GM21825 (cell line): ENCODE results near the gene CDC27.
"Not testable (repeated sequence)": the region's sequence is repeated elsewhere in the genome, so short reads cannot be mapped to it uniquely, and the experiment has no call there.

ENCODE experiments used
- ATAC-seq: cut with Tn5 transposase; IDR thresholded peaks from one replicate; pipeline ENCODE4 v1.9.1; 2021; ENCODE audit warnings: mild to moderate bottlenecking, moderate library complexity; ENCODE audit not compliant: unreplicated experiment

The CDC27 gene

DNA sequence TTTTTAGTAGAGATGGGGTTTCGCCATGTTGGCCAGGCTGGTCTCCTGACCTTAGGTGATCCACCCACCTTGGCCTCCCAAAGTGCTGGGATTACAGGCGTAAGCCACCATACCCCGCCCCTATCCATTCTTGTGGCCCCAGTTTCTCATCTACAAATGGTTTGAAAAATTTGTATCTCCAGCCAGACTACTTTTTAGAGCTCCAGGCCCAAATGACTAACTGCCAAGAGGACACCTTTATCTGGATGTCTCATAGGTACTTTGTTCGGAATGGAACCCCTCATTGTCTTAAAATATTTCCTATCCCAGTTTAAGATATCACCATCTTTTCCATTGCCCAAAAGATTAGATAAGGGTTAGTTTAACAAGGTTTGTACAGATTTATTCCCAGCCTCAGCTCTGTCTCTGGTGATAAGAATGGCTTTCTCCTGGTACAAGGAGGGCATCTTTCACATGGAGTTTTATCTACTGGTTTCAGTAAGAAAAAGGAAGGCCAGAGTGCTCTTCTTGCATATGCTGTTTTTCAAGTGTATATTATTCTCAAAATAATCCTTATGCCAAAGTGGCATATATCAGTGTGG, 4.9 kb upstream of the CDC27 start:
- ATAC-seq: no peak

DNA sequence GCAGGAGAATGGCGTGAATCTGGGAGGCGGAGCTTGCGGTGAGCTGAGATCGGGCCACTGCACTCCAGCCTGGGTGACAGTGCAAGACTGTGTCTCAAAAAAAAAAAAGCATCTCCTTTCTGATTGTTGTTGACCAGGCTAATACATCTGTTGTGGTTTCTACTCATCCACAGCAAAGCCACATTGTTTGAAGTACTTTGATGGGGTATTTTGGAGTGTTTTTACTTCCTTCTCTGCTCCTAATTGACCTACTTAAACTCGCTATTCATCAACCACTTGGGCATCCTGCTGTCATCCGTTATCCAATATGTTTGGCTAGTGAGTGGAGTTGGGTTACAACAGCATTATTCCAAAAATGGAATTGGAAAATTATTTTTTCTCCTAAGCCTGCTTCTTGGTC, 3.5 kb upstream of the CDC27 start:
- no peak for ATAC-seq

DNA sequence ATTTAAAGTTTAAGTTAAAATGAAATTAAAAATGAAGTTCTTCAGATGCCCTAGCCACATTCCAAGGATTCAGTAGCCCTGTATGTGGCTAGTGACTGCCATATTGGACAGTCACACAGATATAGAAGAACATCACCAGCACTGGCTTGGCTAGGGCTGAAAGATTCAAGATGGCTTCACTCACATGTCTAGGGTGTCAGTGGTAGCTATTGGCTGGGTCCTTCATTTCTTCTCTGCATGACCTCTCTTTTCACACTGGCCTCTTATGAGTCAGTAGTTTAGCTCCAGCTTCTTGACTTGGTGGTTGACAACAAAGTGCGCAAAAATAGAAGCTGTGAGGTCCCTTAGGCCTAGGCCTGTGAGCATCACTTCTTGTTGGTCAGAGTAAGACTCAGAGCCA, 1.7 kb upstream of the CDC27 start:
- no peak for ATAC-seq

DNA sequence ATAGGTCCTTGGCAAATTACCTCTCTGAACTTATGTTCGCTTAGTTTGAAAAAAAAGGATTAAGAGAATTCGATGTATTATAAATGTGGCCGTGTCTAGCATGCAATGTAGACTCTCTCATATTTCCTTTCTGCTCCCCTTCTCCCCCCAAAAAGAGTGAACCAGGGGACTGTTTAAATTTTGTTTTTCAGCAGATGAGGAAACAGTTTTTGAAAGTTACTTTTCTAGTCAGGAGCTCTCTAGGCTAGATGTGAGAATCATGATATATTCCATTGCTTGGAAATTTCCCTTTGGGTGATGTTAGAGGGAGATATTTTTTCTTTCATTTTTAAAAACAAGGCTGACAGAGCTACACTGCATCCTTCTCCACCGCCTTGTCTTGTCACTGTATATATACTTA, 1.1 kb upstream of the CDC27 start:
- no peak for ATAC-seq

DNA sequence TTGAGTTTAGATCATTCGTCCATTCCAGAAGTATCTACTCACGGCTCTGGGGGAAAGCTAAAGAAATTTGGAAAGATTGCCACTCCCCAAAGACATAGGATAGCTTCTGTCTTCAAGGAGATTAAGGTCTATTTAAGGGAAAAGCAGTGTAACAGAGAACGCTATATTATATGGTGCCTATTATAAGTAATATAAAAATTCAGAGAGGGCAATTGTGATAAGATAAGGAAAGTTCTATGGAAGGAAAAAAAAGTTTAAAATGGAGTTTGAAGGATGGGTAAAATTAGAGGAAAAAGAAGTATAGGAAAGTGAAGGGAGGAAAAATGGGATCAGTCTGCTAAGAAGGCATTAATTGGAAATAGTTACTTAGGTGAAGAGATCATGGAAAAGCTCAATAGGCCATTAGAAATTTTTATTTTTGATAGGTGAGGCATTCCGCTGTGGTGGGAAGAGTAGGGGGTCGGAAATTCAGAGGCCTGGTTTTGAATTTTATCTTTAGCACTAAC, 690 bp upstream of the CDC27 start:
- ATAC-seq: no peak

DNA sequence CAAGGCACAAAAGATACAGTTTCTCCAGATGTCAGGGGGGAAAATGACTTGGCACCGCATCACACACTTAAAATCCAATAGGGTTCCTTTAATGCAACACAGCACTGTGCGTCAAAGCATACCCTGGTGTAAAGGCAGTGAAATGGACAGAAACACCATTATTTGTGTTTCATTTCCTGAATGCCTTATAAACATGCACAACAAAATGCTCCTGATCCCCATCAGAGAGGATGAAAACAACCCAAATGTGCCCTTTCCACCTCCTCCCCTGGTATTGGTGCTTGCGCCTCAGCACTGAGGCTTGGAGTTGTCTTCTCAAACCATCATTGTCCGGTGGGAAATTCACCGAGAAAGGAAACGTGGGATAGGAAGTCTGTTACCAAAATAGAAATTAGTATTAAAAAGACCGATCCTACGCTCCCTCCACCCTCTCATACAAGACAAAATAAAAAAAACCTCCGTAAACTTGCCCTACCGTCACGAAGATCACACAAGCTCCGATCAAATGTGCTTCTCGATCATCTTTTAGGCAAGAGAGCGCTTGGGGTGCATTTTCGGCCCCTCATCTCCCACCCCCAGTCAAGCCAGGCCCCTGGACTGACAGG, 722 bp downstream of the CDC27 start:
- no peak for ATAC-seq

DNA sequence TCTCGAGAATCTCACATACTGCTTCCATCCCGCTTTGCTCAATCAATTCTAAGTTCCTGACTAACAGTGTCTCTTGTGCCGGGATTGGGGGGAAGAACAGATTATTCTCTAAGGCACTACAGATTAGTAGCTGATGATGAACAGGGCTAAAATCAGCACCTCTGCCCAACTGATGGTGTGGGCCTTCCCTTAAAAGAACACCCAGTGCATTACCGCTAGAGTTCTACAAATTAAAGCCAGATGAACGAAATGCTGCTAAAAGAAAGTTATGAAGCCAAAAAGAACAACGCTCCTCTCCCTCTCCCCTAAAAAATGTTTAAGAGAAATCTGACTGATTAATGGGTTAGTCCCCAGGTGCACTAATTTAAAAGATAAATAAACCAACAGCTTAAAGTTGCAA, 4.4 kb downstream of the CDC27 start:
- ATAC-seq: no peak

DNA sequence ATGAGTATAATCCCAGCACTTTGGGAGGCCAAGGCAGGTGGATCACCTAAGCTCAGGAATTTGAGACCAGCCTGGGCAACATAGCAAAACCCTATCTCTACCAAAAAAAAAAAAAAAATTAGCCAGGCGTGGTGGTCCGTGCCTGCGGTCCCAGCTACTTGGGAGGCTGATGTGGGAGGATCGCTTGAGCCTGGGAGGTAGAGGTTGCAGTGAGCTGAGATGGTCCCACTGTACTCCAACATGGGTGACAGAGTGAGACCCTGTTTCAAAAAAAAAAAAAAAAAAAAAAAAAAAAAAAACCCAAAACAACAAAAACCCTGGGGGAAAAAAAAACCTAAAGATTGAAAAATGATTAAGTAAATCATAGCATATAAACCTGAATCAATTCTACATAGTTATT, 8.1 kb downstream of the CDC27 start:
- not testable (repeated sequence) for ATAC-seq

DNA sequence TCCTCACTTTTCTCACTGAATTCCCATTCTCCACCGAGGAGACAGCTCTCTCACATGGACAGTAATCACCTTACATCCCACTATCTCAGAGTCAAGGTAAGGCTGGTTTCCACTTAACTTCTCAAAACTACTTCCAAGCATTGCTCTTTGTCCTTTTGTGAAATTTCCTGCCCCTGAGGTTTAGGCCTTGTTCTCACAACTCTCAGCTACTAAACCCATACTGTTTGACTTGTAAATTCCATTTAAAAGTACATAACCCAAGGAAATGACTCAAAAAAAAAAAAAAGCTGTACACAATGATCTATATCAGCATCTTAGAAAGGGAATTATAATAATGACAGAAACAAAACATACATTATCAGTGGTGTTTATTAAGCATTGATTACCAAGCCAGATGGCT, 8.8 kb downstream of the CDC27 start:
- ATAC-seq: no peak

DNA sequence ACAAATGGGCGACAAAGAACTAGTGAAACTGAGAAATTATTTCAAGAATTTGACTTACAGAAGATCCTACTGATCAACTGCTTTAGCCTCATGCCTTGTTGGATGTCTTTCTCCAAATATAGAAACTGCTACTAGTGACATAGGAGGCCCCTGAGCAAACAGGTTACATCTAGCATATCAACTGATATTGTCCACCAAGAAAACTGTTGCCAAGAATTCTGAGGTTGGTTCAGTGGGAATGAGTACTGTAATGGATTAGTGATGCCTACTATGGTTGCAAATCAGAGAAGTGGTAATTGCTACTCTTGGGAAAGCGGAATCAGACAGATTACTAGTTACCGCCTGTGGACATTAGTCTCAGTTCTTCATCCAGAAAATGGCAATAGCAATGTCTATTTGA, 10.0 kb downstream of the CDC27 start:
- no peak for ATAC-seq

DNA sequence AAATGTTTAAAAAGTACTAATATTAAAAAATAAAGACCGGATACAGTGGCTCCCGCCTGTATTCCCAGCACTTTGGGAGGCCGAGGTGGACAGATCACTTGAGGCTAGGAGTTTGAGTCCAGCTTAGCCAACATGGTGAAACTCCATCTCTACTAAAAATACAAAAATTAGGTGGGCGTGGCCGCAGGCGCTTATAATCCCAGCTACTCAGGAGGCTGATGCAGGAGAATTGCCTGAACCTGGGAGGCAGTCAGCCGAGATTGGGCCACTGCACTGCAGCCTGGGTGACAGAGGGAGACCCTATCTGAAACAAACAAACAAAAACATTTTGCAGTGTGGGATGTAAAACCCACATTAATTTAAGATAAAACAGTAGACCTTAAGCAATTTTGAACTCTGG, 11.8 kb downstream of the CDC27 start:
- no peak for ATAC-seq

DNA sequence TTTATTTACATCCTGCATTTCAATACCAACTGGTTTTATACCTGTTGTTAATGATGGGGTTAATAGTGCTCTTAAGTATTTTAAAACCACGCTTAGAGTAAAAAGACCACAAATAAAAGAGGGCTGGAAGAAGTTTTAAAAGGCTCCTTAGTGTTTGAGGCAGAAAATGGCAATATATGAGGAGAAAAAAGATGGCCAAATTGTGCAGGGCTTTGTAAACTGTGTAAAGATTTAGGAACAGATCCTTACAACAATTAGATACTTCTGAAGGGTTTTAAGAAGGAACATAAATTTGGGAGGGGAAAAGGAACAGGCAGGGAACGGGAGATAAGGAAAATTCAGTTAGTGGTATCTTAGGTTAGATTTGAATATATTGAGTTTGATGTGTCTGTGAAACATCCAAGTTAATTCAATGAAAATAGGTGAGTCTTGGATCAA, 12.7 kb downstream of the CDC27 start:
- ATAC-seq: no peak

DNA sequence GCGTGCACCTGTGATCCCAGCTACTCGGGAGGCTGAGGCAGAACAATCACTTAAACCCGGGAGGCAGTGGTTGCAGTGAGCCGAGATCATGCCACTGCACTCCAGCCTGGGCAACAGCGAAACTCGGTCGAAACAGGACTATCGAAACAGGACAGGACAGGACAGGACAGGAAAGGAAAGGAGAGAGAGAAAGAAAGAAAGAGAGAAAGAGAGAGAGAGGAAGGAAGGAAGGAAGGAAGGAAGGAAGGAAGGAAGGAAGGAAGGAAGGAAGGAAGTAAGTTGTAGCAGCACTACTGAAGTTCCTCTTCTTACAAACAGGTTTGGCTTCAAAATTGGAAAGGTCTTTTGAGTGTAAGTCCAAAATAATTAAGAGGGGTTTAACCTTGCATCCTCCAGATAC, 14.3 kb downstream of the CDC27 start:
- ATAC-seq: not testable (repeated sequence)

DNA sequence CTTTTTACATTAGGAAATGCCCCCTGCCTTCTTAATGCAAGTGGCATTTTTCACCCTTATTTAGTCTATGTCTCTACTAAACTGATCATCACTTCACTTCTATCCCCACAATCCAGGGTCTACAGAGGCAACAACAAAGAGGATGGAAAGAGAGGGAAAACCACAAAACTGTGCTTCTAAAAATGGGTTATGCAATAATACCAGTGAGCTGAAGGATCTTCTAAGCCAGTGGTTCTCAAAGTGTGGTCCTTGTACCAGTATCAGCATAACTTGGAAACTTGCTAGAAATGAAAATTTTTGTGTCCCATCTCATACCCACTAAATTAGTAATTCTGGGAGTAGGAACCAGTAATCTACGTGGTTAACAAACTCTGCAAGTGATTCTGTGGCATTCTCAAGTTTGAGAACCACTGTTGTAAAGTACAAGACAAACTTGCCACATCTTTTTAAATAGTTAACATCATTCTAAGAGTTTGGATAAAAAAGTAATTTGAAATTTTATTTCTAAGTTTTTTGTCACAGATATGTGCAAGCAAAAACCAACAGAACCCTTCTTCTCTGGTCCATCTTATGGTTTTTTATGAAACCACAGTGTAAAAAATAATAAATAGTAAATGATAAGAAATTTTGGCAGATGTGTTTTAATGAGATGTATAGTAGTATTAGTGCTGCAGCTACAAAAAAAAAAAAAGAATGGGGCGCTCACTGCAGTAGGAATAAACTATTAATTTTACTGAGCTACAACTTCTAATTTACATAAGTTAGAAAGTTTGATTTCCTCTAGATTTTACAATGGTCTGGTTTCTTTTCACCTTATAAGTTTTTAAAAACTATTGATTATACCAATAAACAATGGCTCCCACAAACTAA, 16.2 kb downstream of the CDC27 start:
- ATAC-seq: no peak

DNA sequence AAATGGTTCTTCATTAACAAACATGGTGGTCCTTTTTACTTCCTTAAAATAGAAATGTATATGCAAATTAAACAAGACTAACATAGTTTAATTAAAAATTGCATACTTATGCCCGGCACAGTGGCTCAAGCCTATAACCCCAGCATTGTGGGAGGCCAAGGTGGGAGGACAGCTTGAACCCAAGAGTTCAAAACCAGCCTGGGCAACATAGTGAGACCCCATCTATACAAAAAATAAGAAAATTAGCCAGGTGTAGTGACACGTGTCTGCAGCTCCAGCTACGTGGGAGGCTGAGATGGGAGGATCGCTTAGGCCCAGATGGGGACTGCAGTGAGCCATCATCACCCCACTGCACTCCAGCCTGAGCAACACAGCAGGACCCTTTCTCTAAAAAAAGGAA, 18.4 kb downstream of the CDC27 start:
- ATAC-seq: no peak

DNA sequence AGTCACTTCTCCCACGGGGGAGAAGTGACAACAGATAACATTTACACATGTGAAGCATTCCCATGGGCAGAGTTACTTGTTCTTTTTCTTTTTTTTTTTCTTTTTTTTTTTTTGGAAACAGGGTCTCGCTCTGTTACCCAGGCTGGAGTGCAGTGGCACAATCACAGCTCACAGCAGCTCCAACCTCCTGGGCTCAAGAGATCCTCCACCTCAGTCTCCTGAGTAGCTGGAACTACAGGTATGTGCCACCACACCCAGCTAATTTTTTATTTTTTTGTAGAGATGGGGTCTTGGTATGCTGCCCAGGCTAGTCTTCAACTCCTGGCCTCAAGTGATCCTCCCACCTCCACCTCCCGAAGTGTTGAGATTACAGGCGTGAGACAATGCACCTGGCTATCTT, 20.2 kb downstream of the CDC27 start:
- not testable (repeated sequence) for ATAC-seq

DNA sequence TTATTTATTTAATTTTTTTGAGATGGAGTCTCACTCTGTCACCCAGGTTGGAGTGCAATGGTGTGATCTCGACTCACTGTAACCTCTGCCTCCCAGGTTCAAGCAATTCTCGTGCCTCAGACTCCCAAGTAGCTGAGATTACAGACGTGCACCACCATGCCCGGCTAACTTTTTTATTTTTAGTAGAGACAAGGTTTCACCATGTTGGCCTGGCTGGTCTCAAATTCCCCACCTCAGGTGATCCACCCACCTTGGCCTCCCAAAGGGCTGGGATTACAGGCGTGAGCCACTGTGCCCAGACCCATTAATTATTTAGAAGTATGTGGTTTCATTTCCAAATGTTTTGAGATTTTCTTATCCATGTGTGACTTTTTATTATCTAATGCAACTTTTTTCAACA, 22.2 kb downstream of the CDC27 start:
- ATAC-seq: not testable (repeated sequence)

DNA sequence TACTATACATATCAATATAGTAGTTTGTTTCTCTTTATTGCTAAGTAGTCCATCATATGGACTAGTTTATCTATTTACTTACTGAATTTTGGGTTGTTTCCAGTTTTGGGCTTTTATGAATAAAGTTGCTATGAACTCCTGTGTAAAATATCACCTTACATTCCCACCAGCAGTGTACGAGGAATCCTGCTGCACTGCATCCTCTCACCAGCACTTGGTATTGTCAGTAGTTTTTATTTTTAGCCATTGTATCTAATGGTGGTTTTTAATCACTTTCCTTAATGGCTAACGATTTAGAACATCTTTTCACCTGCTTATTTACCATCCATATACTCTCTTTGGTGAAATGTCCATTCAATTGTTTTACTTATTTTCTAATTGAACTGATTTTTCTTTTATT, 24.0 kb downstream of the CDC27 start:
- ATAC-seq: no peak

DNA sequence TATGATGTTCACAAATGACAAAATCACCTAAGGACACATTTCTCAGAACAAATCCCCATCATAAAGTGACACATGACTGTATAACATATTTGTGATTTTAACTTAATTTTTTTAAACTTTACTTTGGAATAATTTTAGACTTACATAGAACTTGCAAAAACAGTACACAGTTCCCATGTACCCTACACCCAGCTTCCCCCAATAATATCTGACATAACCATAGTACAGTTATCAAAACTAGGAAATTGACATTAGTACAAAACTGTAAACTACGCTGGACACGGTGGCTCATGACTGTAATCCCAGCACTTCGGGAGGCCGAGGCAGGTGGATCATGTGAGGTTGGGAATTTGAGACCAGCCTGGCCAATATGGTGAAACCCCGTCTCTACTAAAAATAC, 24.8 kb downstream of the CDC27 start:
- no peak for ATAC-seq

DNA sequence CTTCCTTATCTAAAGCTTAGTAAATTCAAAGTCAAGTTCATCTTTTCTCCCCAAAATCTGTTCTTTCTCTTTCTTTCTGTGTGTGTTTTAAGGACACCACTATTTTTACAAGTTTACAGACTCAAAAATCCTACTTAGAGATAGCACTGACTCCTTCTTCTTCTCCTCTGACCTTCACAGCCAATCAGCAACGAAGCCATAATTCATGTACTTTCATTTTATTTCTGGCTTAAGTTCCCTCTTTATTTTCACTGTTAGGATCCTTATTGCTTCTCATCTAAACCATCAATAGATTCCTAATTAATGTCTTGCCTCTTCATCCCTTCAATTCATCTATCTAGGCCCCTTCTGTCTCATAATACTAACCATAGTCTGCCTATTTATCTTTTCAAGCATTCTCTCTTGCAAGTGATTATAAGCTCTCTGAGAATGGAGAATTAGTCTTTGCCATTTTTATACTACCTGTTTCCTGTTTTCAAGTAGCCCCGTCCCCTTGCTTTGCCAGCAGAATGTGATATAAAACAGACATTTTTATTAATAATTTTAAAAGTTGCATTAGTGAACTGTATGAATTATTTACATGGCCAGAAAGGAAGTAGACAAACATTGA, 27.0 kb downstream of the CDC27 start:
- no peak for ATAC-seq

DNA sequence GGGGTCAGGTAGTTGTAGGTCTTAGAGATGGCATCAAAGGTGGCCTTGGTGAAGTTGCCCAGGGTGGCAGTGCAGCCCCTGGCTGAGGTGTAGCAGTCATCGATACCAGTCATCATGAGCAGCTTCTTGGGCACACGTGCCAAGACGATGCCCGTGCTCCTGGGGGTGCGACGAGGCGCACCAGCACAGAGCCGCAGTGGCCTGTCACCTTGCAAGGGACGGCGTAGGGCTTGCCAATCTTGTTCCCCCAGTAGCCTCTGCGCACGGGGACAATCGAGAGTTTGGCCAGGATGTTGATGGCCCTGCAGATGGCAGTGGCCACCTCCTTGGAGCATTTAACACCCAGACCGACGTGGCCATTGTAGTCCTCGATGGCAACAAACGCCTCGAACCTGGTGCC, 29.8 kb downstream of the CDC27 start:
- ATAC-seq: no peak

DNA sequence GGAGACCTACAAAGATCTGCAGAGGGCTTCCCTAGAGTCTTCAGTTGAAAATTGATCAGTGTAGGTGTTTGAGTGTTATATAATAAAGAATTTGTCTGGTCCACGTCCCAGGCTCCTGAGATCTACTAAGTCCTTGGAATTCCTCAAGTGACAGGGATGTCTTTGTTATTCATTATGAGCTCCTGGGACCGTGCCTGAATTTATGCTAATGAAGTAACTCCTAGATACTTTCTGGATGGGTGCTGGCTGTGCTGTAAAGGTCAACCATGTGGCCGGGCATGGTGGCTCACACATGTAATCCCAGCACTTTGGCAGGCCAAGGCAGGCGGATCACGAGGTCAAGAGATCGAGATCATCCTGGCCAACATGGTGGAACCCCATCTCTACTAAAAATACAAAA, 43.7 kb downstream of the CDC27 start:
- no peak for ATAC-seq
